ENCODE results near the gene CHST15.

The CHST15 gene

GRCh38 chr10:124013916-124014315 lies 79.5 kb downstream of the CHST15 start:
- FAIRE-seq (no peak), DNase-seq (ENCODE audit: low spot score) (no peak)

GRCh38 chr10:124012991-124013390 lies 80.4 kb downstream of the CHST15 start:
- DNase-seq (ENCODE audit: low spot score) (no peak), FAIRE-seq (no peak)

- DNase-seq (ENCODE audit: low spot score) (no peak), FAIRE-seq (no peak)
Measured at GRCh38 chr10:124012583-124012982, 80.8 kb downstream of the CHST15 start.

GRCh38 chr10:124012066-124012465 lies 81.3 kb downstream of the CHST15 start:
- no peak for FAIRE-seq
- no peak for DNase-seq (ENCODE audit: low spot score)

GRCh38 chr10:124011464-124011863 lies 81.9 kb downstream of the CHST15 start:
- no peak for DNase-seq (ENCODE audit: low spot score)
- FAIRE-seq = no peak

- no peak for FAIRE-seq
- no peak for DNase-seq (ENCODE audit: low spot score)
Measured at GRCh38 chr10:124010563-124011131, 82.8 kb downstream of the CHST15 start.

GRCh38 chr10:124010024-124010423 lies 83.4 kb downstream of the CHST15 start:
- FAIRE-seq = no peak
- DNase-seq (ENCODE audit: low spot score) = no peak

GRCh38 chr10:124009231-124010015 lies 84.0 kb downstream of the CHST15 start:
- FAIRE-seq = no peak
- no peak for DNase-seq (ENCODE audit: low spot score)

GRCh38 chr10:124008681-124009080 lies 84.7 kb downstream of the CHST15 start:
- FAIRE-seq (no peak), DNase-seq (ENCODE audit: low spot score) (no peak)

- FAIRE-seq (no peak), DNase-seq (ENCODE audit: low spot score) (no peak)
Measured at GRCh38 chr10:124008187-124008586, 85.2 kb downstream of the CHST15 start.

- DNase-seq (ENCODE audit: low spot score) = no peak
- FAIRE-seq = no peak
Measured at GRCh38 chr10:124007773-124008145, 85.6 kb downstream of the CHST15 start.

GRCh38 chr10:124007102-124007772 lies 86.2 kb downstream of the CHST15 start:
- FAIRE-seq = no peak

GRCh38 chr10:124006526-124006925 lies 86.9 kb downstream of the CHST15 start:
- FAIRE-seq = no peak
- no peak for DNase-seq (ENCODE audit: low spot score)

More at GRCh38 chr10:124007102-124007772, 86.2 kb downstream of the CHST15 start:
- DNase-seq (ENCODE audit: low spot score) = no peak

- DNase-seq (ENCODE audit: low spot score) (no peak), FAIRE-seq (no peak)
Measured at GRCh38 chr10:124005991-124006392, 87.4 kb downstream of the CHST15 start.

- DNase-seq (ENCODE audit: low spot score) (no peak), FAIRE-seq (no peak)
Measured at GRCh38 chr10:124005091-124005490, 88.3 kb downstream of the CHST15 start.

- DNase-seq (ENCODE audit: low spot score) (no peak), FAIRE-seq (no peak)
Measured at GRCh38 chr10:124004663-124005004, 88.8 kb downstream of the CHST15 start.

- FAIRE-seq (no peak), DNase-seq (ENCODE audit: low spot score) (no peak)
Measured at GRCh38 chr10:124003871-124004662, 89.3 kb downstream of the CHST15 start.

GRCh38 chr10:124003481-124003870 lies 89.9 kb downstream of the CHST15 start:
- no peak for DNase-seq (ENCODE audit: low spot score)
- no peak for FAIRE-seq

- FAIRE-seq = no peak
- no peak for DNase-seq (ENCODE audit: low spot score)
Measured at GRCh38 chr10:124003070-124003419, 90.4 kb downstream of the CHST15 start.

GRCh38 chr10:124002391-124003069 lies 90.9 kb downstream of the CHST15 start:
- no peak for DNase-seq (ENCODE audit: low spot score)
- FAIRE-seq = no peak

GRCh38 chr10:124001391-124002148 lies 91.8 kb downstream of the CHST15 start:
- DNase-seq (ENCODE audit: low spot score) = no peak
- FAIRE-seq = no peak

Data from urothelium cell line (cell line).